ENCODE measurements around the gene RAPGEF4. TPM values are rescaled to one million over a fixed set of nuclear protein-coding genes. Genes with fewer than 3 reads are reported as not detected.

Gene RAPGEF4
- total and polyA plus RNA-seq, 9 of the 15 experiments (the other 6 are each of a cell fraction or from before 2014, with no cell fraction given), result 0.04 to 0.33 (median 0.13) TPM; not detected in 6

GRCh38 chr2:172804423-172804822, 68.8 kb downstream of the RAPGEF4 start:
- TF ChIP-seq TCF7L2 (IDR thresholded peaks at IDR 0.05; ENCODE audit: low read depth, low read length) (no peak), NCOR1 (IDR thresholded peaks at IDR 0.05) (no peak), MCM7 (IDR thresholded peaks at IDR 0.05) (no peak), NFE2 (IDR thresholded peaks at IDR 0.05; ENCODE audit: low read depth) (no peak), FOXM1 (IDR thresholded peaks at IDR 0.05; ENCODE audit: low read depth) (no peak), FOXM1 (CRISPR knock-in tag; IDR thresholded peaks at IDR 0.05; ENCODE audit: low read depth) (no peak), ZBTB8A (IDR thresholded peaks at IDR 0.05; ENCODE audit: partially characterized antibody) (no peak), COPS2 (conservative IDR thresholded peaks at IDR 0.05) (no peak), MAX (CRISPR knock-in tag; IDR thresholded peaks at IDR 0.05) (no peak), CBX5 (IDR thresholded peaks at IDR 0.05; ENCODE audit: borderline replicate concordance, low read depth) (no peak), TEAD4 (IDR thresholded peaks at IDR 0.05; ENCODE audit: low read length) (no peak), TEAD4 (CRISPR knock-in tag; IDR thresholded peaks at IDR 0.05; ENCODE audit: borderline replicate concordance) (no peak), MCM5 (IDR thresholded peaks at IDR 0.05; ENCODE audit: low read depth) (no peak), DDX20 (tag; IDR thresholded peaks at IDR 0.05; ENCODE audit: low read depth) (no peak), SFPQ (IDR thresholded peaks at IDR 0.05; ENCODE audit: low read depth, low read length) (no peak), FOXK2 (conservative IDR thresholded peaks at IDR 0.05 in 1 of 2, IDR thresholded peaks at IDR 0.05 in 1 of 2; ENCODE audit: low read depth in 2 of 2) (no peak), CREB1 (IDR thresholded peaks at IDR 0.05) (no peak), CREB1 (CRISPR knock-in tag; IDR thresholded peaks at IDR 0.05) (no peak), CREB3 (tag; conservative IDR thresholded peaks at IDR 0.05; ENCODE audit: low read depth) (no peak)
- CTCF ChIA-PET (ENCODE audit: low intra/inter-chr PET ratio), result no interaction called here
- no TSS peak for BruUV-seq (replicated peaks)

More at GRCh38 chr2:172804423-172804822, 68.8 kb downstream of the RAPGEF4 start:
- Histone ChIP-seq H2AFZ (ENCODE audit: low read depth, low read length) (no peak overlapping the region), H3K9me3 (replicated peaks; ENCODE audit: control insufficient read depth, insufficient read depth, low read depth, low read length) (no peaks in the 10 kb centered on the region), H3K4me3 (no peak overlapping the region), H3K27ac (ENCODE audit: extremely low read depth, low read depth, low read length) (no peak overlapping the region), H3K36me3 (ENCODE audit: control insufficient read depth, insufficient read depth, low read length) (no peaks in the 10 kb centered on the region), H3K79me2 (ENCODE audit: control insufficient read depth, insufficient read depth, low read length) (no peaks in the 10 kb centered on the region), H3K27me3 (ENCODE audit: control insufficient read depth in 2 of 2, insufficient read depth in 2 of 2, low read length in 2 of 2) (no peaks in the 10 kb centered on the region), H3K9me1 (ENCODE audit: control insufficient read depth, insufficient read depth, low read length) (no peaks in the 10 kb centered on the region), H4K20me1 (replicated peaks; ENCODE audit: control insufficient read depth, insufficient read depth, low read length) (no peaks in the 10 kb centered on the region), H3K4me1 (replicated peaks in 1 of 2; ENCODE audit: control insufficient read depth in 2 of 2, insufficient read depth in 2 of 2, low read length in 2 of 2) (no peaks in the 10 kb centered on the region), H3K9ac (ENCODE audit: insufficient read depth in 1 of 2, low read depth in 2 of 2, low read length in 2 of 2) (no peak overlapping the region), H3K4me2 (ENCODE audit: insufficient read depth, low read length) (no peak overlapping the region)
- POLR2A ChIA-PET, result no interaction called here
- intact Hi-C loops (cut with micrococcal nuclease), result no loop called here
- 0% methylated on average over 4 of the region's 4 CpGs for WGBS (ENCODE audit: insufficient coverage, low coverage, missing lambda C conversion rate)
- in situ Hi-C loops (cut with MboI), result no loop called here
- no peak for DNase-seq (ENCODE audit: extremely low read depth in 1 of 4, low spot score in 3 of 4)
- FAIRE-seq, result no peak
- no peak for ATAC-seq

All from K562 (cell line).